Hepatocyte (in vitro differentiated cells): ENCODE results near the gene GRIK4. TPM values are rescaled to one million over a fixed set of nuclear protein-coding genes. Genes with fewer than 3 reads are reported as not detected.

Source experiments
- DNase-seq: peaks from one replicate; pipeline ENCODE4 v3.0.0-alpha.2; 2016; ENCODE audit warnings: low spot score
- H2AFZ ChIP-seq: fragments of 200-600 bp; sonication (generic); 2 replicates; pipeline ENCODE4 v1.6.0; 2016; ENCODE audit warnings: antibody characterized with exemption, mild to moderate bottlenecking
- H3K27ac ChIP-seq: fragments of 200-600 bp; sonication (generic); 2 replicates; pipeline ENCODE4 v1.5.1; 2016; ENCODE audit warnings: mild to moderate bottlenecking
- H3K27me3 ChIP-seq: fragments of 200-600 bp; sonication (generic); 2 replicates; pipeline ENCODE4 v1.6.1; 2016
- H3K36me3 ChIP-seq: fragments of 200-600 bp; sonication (generic); replicated peaks from 2 replicates; pipeline ENCODE4 v1.5.1; 2016; ENCODE audit warnings: low read depth; ENCODE audit not compliant: insufficient read depth
- H3K4me1 ChIP-seq: fragments of 200-600 bp; sonication (generic); 2 replicates; pipeline ENCODE4 v1.5.1; 2016; ENCODE audit warnings: mild to moderate bottlenecking, moderate library complexity; ENCODE audit not compliant: insufficient read depth
- H3K4me2 ChIP-seq: fragments of 200-600 bp; sonication (generic); 2 replicates; pipeline ENCODE4 v1.6.0; 2016
- H3K4me3 ChIP-seq: fragments of 200-600 bp; sonication (generic); 2 replicates; pipeline ENCODE4 v1.5.1; 2016; ENCODE audit warnings: mild to moderate bottlenecking
- H3K79me2 ChIP-seq: fragments of 200-600 bp; sonication (generic); 2 replicates; pipeline ENCODE4 v1.6.0; 2017; ENCODE audit warnings: mild to moderate bottlenecking
- H3K9me2 ChIP-seq: fragments of 200-600 bp; sonication (generic); replicated peaks from 2 replicates; pipeline ENCODE4 v1.6.0; 2017; ENCODE audit warnings: mild to moderate bottlenecking; ENCODE audit not compliant: insufficient read depth
- H3K9me3 ChIP-seq: fragments of 200-600 bp; sonication (generic); 2 replicates; pipeline ENCODE4 v1.5.1; 2016; ENCODE audit warnings: low read depth, mild to moderate bottlenecking
- H4K20me1 ChIP-seq: fragments of 200-600 bp; sonication (generic); 2 replicates; pipeline ENCODE4 v1.6.0; 2016; ENCODE audit warnings: mild to moderate bottlenecking; ENCODE audit not compliant: insufficient read depth, poor library complexity, severe bottlenecking
- EZH2 ChIP-seq: fragments of 200-600 bp; sonication (generic); IDR thresholded peaks from 2 replicates; pipeline ENCODE4 v1.6.1; 2016; ENCODE audit warnings: antibody characterized with exemption, mild to moderate bottlenecking, borderline replicate concordance
- EZH2phosphoT487 ChIP-seq: fragments of 200-600 bp; sonication (generic); IDR thresholded peaks from one replicate; pipeline ENCODE4 v1.6.1; 2018; ENCODE audit warnings: antibody characterized with exemption, mild to moderate bottlenecking, low read depth, moderate library complexity; ENCODE audit not compliant: unreplicated experiment, severe bottlenecking
- WGBS: methylation state at CpG from one replicate; pipeline ENCODE4 v1.1.6; 2016; ENCODE audit warnings: low lambda C conversion rate; ENCODE audit errors: missing lambda C conversion rate; 5-methylcytosine and 5-hydroxymethylcytosine counted together
- polyA plus RNA-seq: library from polyadenylated mRNA; unstranded; fragments of >200 nt; fragmentation: Nextera tagmentation; extraction: Ambion mirVana; gene quantifications from 2 replicates; pipeline ENCODE4 v1.2.1, GENCODE V29; 2016
- total RNA-seq: library from RNA; depleted of rRNA; stranded (reverse); fragments of >200 nt; gene quantifications from 2 replicates; pipeline ENCODE4 v1.2.3, GENCODE V29; 2014
- TF ChIP-seq, protein P1 (sequence below): fragments of 200-600 bp; sonication (generic); IDR thresholded peaks from 2 replicates; pipeline ENCODE4 v1.5.1; 2016; ENCODE audit warnings: antibody characterized with exemption, mild to moderate bottlenecking; ENCODE audit not compliant: poor library complexity

The GRIK4 gene
- total and polyA plus RNA-seq, 2 experiments from 2014 or later = 1.5 to 2.3 TPM

- no peak overlapping the region for H3K4me3 ChIP-seq
- TF ChIP-seq EZH2phosphoT487 (no peak), EZH2 (no peak)
- TF ChIP-seq, protein P1, sequence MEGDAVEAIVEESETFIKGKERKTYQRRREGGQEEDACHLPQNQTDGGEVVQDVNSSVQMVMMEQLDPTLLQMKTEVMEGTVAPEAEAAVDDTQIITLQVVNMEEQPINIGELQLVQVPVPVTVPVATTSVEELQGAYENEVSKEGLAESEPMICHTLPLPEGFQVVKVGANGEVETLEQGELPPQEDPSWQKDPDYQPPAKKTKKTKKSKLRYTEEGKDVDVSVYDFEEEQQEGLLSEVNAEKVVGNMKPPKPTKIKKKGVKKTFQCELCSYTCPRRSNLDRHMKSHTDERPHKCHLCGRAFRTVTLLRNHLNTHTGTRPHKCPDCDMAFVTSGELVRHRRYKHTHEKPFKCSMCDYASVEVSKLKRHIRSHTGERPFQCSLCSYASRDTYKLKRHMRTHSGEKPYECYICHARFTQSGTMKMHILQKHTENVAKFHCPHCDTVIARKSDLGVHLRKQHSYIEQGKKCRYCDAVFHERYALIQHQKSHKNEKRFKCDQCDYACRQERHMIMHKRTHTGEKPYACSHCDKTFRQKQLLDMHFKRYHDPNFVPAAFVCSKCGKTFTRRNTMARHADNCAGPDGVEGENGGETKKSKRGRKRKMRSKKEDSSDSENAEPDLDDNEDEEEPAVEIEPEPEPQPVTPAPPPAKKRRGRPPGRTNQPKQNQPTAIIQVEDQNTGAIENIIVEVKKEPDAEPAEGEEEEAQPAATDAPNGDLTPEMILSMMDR = no peak
- H3K27me3 ChIP-seq = peaks cover 34% of the 10 kb centered on the region
- H3K79me2 ChIP-seq = no peaks in the 10 kb centered on the region
- no peaks in the 10 kb centered on the region for H3K36me3 ChIP-seq
- H2AFZ ChIP-seq = no peak overlapping the region
- H3K27ac ChIP-seq = no peak overlapping the region
- H3K4me2 ChIP-seq = no peak overlapping the region
- no peaks in the 10 kb centered on the region for H4K20me1 ChIP-seq
- DNase-seq = no peak
- H3K4me1 ChIP-seq = no peaks in the 10 kb centered on the region
- H3K9me2 ChIP-seq = no peaks in the 10 kb centered on the region
- H3K9me3 ChIP-seq = no peaks in the 10 kb centered on the region
- 85% methylated on average over 4 of the region's 4 CpGs for WGBS
These were observed 157.0 kb downstream of the GRIK4 start for GRCh38 chr11:120668537-120668936.

DNA sequence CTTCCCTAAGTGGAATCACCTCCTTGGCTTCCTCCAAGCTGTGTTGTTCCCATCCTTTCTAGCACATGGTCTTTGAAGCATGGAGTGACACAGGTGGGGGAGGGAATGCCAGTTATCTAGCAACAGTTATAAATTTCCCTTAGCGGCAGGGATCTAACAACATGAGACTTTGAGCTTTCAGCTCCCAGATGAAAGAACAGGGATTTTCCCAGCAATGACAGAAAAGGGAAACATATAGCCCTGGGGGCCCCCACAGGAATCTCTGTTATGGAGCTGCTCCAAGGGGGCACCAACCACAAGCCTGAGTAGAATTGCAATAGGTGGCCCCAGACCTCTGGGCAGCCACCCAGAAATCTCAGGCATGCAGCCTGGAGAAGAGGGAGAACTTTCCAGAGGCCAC, 163.0 kb downstream of the GRIK4 start:
- H3K4me2 ChIP-seq = peak overlapping the region; percentile 6
- no peaks in the 10 kb centered on the region for H4K20me1 ChIP-seq
- peaks cover 3% of the 10 kb centered on the region for H3K27me3 ChIP-seq
- no peaks in the 10 kb centered on the region for H3K79me2 ChIP-seq
- no peaks in the 10 kb centered on the region for H3K9me3 ChIP-seq
- peak overlapping the region; percentile 62 for H3K27ac ChIP-seq
- no peak overlapping the region for H3K4me3 ChIP-seq
- H3K9me2 ChIP-seq = no peaks in the 10 kb centered on the region
- TF ChIP-seq EZH2phosphoT487 = no peak
- no peak for TF ChIP-seq EZH2
- TF ChIP-seq, protein P1 = no peak
- 19% methylated on average over 1 of the region's 1 CpG for WGBS
- no peaks in the 10 kb centered on the region for H3K36me3 ChIP-seq
- peaks cover 14% of the 10 kb centered on the region for H3K4me1 ChIP-seq
- H2AFZ ChIP-seq = no peak overlapping the region
- peak; percentile 75 for DNase-seq

GRCh38 chr11:120675171-120675570, 163.6 kb downstream of the GRIK4 start:
- H2AFZ ChIP-seq = no peak overlapping the region
- 84% methylated on average over 1 of the region's 1 CpG for WGBS
- no peak overlapping the region for H3K4me3 ChIP-seq
- H3K79me2 ChIP-seq = no peaks in the 10 kb centered on the region
- no peak for TF ChIP-seq EZH2phosphoT487
- no peak for TF ChIP-seq EZH2
- TF ChIP-seq, protein P1 = no peak
- H3K4me1 ChIP-seq = peaks cover 14% of the 10 kb centered on the region
- peak overlapping the region; percentile 62 for H3K27ac ChIP-seq
- H3K36me3 ChIP-seq = no peaks in the 10 kb centered on the region
- H3K4me2 ChIP-seq = peak overlapping the region; percentile 6
- H4K20me1 ChIP-seq = no peaks in the 10 kb centered on the region
- DNase-seq = peak; percentile 38
- no peaks in the 10 kb centered on the region for H3K9me3 ChIP-seq
- H3K27me3 ChIP-seq = no peaks in the 10 kb centered on the region
- no peaks in the 10 kb centered on the region for H3K9me2 ChIP-seq

- TF ChIP-seq EZH2phosphoT487 (no peak), EZH2 (no peak)
- TF ChIP-seq, protein P1 = no peak
- H3K36me3 ChIP-seq = no peaks in the 10 kb centered on the region
- H3K79me2 ChIP-seq = no peaks in the 10 kb centered on the region
- H3K4me3 ChIP-seq = no peak overlapping the region
- no peaks in the 10 kb centered on the region for H3K9me3 ChIP-seq
- H3K27me3 ChIP-seq = peaks cover 4% of the 10 kb centered on the region
- no peak overlapping the region for H2AFZ ChIP-seq
- no peak for DNase-seq
- no peak overlapping the region for H3K27ac ChIP-seq
- H3K9me2 ChIP-seq = no peaks in the 10 kb centered on the region
- 82% methylated on average over 6 of the region's 6 CpGs for WGBS
- peaks cover 14% of the 10 kb centered on the region for H3K4me1 ChIP-seq
- no peak overlapping the region for H3K4me2 ChIP-seq
- no peaks in the 10 kb centered on the region for H4K20me1 ChIP-seq
These were observed 165.4 kb downstream of the GRIK4 start for GRCh38 chr11:120676991-120677390.
